Measurements from ENCODE around the gene KANK4. TPM values are rescaled to one million over a fixed set of nuclear protein-coding genes. Genes with fewer than 3 reads are reported as not detected.

KANK4 gene
- polyA plus RNA-seq (ENCODE audit: insufficient read length in 4 of 4), result 10 to 100 TPM; 19.2 to 29.4 (median 21.5) TPM

DNA sequence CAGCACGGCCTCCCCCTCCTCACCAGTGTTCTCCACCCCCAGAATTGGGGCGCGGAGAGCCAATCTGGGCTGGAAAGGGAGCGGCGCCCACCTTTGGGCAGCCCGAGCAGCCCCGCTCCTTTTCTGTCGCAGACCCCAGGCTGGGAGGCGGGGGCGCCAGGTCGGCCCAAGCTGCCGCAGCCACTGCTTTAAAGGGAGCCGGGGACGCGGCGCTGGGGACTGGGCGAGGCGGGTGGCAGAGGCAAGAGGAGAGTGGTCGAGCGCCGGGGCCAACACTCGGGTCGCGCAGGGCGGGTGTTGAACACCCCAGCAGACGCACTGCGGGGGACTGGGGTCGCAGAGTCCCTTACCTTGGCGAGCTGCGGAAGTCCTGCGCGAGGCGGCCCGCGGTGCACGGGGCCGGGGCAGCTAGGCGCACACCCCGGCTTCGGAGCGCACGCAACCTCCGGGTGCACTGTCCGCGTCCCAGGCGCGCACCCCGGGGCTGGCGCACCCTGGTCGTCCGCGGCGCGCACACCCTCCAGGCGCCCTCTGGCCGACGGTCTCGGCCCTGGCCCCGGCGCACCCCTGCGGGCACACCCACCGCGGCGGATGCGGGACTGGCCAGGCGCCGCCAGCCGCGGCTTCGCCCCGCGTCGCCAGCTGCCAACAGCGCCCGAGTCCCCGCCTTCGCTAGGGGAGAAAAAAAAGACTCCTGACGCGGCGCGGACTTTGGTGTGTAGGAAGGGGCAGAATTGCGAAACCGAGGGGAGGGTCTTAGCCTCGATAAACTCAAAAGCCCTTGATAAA, at the start of gene KANK4:
Gene KANK4 (minus strand): TSS at position 679 of the 789 bp plus-strand sequence. CDS start 37,870 bp downstream, outside the sequence.
- DNase-seq (ENCODE audit: low read depth in 4 of 4, low spot score in 3 of 4), result no peak

DNA sequence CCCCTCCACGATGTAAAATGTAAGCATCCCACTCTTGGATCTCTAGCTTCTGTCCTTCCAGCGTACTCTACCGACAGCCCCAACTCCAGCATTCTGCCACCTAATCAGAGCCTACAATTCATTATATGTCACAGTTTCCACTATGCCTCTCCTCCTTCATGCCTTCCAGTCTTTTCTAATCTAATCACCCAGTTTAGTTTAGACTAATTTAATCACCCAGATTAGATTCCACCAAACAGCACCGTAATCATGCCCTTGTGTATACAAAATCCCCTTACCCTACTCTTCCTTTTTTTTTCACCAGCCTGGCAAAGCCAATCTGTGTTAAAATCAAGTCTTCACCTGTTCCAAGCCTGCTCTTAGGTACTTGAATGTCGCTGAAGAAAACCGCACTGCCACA, 49.8 kb upstream of the KANK4 start:
- no peak for DNase-seq (ENCODE audit: low read depth in 4 of 4, low spot score in 3 of 4)

DNA sequence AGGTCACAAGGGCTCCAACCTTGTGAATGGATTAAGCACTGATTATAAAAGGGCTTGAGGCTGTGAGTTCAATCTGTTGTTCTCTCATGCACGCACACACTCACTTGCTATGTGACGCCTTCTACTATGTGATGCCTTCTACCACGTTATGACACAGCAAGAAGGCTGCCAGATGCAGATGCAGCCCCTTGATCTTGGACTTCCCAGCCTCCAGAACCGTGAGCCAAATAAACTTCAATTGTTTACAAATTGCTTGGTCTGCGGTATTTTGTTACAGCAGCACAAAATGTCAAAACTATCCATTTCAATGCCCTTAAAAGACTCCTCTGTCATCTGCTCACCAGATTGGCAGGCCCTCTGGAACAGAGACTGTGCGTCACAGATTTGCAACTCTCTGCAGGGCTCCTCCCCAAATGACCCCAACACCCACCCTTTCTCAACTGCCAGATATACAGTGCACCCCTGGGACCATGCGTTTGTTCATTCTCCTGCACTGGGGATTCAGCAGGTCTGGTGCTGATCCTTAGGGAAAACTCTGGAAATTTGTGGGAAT, 47.8 kb upstream of the KANK4 start:
- no peak for DNase-seq (ENCODE audit: low read depth in 4 of 4, low spot score in 3 of 4)

DNA sequence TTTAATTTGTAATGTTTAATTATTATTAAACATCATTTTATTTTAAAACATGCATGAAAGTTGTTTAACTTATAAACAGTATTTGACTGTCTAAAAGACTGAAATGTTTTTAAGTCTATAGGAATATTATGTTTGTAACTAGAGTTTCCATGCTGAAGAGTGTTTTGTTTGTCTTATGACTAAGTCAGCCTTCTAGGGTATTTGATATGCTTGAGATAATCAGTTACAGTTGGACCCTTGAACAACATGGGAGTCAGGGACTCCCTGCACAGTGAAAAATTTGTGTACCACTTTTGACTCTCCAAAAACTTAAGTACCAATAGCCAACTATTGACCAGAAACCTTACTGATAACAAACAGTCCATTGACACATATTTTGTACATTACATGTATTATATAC, 45.5 kb upstream of the KANK4 start:
- DNase-seq (ENCODE audit: low read depth in 4 of 4, low spot score in 3 of 4), result no peak

DNA sequence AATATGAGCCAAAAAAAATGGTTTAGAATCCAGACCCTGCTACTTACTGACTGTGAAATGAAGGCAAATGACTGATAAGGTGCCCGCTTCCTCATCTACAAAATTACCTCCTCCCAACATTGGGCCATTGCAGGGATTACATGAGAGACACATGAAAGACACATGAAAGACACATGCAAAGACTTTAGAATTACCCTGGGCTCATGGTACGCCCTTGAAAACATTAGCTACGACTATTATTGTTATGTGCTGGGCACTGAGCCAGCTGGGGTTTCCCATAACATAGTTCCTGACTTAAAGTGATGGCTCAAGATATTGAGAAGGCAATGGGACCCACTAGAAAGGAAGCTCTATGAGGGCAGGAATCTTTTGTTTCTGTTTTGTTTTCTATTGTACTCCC, 43.7 kb upstream of the KANK4 start:
- DNase-seq (ENCODE audit: low read depth in 4 of 4, low spot score in 3 of 4), result no peak

DNA sequence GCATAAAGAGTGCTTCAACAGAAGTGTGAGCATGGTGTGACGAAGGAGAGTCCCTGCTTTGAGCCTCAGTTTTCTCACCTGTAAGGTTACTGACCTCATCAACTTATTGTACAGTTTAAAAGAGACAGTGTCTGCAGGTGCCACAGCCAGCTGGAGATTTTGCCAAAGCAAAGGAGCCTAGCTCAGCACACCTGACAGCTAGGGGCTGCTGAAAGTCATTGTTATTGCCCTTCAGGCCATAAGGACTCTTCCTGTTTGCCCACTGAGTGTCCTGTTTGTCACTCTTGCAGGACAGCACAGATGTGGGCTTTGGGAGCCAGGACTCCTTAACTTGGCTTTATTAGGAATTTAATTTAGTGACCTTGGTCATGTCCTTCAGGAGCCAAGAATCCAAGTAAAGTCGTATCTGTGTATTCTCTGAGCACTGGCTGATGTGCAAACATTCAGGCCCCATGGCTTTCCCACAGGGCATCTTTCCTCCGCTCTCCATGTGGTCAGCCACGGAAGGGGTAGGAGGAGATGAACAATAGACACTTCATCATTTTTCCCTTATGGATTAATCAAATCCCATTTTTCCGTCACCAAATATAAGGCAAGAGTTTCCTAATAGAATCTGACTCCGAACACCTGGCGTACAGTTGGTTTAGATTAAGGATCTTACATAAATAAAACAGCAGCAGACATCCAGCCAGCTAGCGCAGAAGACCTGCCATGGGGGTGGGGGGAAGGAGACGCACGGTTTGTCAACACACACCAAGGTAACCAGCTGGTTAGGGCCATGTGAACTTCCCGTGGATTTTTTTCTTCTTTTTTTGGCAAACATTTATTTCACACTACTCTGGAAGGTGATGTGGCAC, 43.1 kb upstream of the KANK4 start:
- no peak for DNase-seq (ENCODE audit: low read depth in 4 of 4, low spot score in 3 of 4)

DNA sequence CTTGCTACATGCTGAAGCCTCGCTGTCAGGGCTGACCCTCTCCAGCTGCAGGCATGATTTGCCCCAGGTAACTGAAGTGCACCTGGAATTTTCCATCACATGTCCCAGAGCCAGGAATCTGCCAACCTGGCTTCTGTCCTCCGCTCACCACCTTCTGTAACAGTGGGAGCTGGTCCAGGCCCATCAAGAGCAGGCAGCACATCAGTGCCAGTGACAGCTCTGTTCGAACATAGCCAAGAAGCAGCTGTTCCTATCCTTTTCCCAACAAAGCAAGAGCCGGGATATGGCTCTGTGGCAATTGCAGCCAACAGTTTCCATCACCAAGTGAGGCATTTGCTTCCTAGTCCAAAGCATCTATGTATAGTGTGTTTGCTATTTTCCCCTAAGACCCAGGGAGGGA, 42.2 kb upstream of the KANK4 start:
- no peak for DNase-seq (ENCODE audit: low read depth in 4 of 4, low spot score in 3 of 4)

DNA sequence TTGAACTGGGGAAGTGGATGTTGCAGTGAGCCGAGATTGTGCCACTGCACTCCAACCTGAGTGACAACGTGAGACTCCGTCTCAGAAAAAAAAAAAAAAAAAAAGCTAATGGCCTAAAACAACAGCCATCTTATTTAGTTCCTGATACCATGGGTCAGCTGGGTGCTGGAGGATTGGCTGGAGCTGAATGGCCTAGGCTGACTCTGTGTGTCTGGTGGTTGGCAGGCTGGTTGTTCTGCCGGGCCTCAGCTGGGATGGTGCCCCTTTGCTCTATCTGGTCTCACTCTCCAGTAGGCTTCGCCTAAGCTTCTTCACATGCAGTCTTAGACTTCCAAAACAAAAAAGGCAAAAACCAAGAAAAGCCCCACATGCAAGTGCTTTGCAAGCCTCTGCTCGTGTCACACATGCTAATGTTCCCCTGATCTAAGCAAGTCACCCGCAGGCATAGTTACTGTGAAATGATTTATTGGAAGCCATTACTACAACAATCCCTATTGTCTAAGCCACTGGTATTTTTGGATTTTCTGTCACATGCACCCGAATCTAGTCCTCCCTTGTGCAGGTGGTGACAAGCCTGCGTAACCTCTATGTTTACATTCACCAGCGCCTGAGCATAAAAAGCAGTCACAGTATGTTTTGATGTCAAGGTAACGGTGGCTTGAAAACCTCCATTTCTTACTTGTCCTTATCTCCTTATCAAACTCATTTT, 39.6 kb upstream of the KANK4 start:
- DNase-seq (ENCODE audit: low read depth in 4 of 4, low spot score in 3 of 4), result no peak

DNA sequence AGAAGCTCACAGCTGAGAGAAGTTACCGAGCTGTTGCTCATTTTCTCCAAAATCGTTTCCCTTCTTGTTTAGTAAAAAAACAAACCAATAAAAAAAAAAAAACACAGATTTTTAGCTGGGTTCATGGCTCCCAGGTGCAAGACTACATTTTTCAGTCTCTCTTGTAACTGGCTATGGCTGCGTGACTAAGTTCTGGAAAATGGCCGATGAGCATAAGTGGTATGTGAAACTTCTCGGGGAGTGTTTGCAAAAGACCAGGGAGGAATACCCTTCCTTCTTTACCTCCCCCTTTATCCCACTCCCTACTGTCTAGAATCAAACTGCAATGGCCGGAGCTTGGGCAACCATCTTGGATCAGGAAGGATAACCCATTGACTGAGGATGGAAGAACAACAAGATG, 38.7 kb upstream of the KANK4 start:
- no peak for DNase-seq (ENCODE audit: low read depth in 4 of 4, low spot score in 3 of 4)

DNA sequence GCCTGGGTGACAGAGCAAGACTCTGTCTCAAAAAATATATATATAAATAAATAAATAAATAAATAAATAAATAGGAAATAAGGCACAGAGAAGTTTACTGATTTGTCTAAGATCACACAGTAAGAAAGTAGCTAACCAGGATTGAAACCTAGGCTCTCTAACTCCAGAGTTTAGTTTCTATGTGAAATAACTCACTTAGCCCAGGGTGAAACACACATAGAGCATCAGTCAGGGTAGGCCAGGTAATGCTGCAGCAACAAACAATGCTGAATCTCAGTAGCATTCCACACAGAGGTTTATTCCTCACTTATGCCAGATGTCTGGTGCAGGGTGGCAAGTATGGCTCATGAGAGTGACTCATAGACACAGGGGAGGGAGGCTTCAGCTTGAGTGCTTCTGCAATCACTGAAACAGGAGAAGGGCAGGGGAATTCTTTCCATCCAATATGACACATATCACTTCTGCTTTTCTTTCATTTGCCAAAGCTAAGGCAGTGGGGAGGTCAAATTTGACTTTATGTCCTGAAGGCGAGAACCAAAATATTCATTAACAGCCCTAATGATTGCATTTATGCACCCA, 37.1 kb upstream of the KANK4 start:
- DNase-seq (ENCODE audit: low read depth in 4 of 4, low spot score in 3 of 4), result no peak

DNA sequence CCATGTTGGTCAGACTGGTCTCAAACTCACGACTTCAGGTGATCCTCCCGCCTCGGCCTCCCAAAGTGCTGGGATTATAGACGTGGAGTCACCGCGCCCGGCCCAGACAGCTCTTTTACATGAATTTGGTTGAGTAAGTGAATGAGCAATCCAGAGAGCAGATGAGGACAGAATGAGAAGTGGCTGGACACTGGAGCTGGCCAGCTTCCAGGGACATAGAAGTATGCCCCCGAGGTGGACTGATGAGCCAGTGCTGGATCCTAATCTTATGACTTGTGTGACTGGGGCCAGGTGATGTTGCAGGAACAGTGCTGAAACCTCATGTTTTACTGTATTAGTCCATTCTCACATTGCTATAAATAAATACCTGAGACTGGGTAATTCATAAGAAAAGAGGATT, 35.9 kb upstream of the KANK4 start:
- DNase-seq (ENCODE audit: low read depth in 4 of 4, low spot score in 3 of 4), result no peak

DNA sequence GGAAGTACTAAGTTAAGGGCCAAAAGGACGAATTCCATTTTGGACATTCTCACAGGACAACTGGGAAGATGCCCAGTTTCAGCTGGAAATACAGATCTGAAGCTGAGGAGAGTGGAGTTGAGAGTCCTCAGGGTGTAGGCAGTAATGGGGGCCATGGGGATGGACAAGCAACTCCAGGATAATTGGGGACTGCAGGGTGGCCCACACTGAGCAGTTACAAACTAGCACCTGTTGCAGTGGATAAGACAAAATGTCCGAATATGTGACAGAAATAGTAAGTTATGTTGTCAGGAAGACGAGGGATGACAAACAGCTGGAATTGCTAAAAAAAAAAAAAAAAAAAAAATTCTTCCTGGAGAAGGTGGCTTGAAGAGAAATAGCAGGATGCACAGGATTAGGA, 34.6 kb upstream of the KANK4 start:
- DNase-seq (ENCODE audit: low read depth in 4 of 4, low spot score in 3 of 4), result no peak

DNA sequence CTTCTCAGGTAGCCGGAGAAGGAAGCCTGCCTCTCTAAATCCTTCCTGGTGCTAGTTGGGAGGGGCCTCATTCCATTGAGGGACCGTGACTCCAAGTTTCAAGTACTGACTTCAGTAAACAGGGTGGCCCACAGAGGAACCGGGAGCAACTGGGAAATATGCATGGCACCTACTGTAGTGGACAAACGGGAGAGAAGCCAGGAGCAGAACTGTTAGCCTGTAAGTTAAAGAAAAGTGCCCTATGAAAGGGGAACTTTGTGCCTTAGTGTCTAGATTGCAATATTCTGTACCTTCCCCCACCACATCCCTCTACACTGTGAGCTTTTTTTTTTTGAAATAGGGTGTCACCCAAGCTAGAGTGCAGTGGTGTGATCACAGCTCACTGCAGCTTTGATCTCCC, 33.2 kb upstream of the KANK4 start:
- no peak for DNase-seq (ENCODE audit: low read depth in 4 of 4, low spot score in 3 of 4)

DNA sequence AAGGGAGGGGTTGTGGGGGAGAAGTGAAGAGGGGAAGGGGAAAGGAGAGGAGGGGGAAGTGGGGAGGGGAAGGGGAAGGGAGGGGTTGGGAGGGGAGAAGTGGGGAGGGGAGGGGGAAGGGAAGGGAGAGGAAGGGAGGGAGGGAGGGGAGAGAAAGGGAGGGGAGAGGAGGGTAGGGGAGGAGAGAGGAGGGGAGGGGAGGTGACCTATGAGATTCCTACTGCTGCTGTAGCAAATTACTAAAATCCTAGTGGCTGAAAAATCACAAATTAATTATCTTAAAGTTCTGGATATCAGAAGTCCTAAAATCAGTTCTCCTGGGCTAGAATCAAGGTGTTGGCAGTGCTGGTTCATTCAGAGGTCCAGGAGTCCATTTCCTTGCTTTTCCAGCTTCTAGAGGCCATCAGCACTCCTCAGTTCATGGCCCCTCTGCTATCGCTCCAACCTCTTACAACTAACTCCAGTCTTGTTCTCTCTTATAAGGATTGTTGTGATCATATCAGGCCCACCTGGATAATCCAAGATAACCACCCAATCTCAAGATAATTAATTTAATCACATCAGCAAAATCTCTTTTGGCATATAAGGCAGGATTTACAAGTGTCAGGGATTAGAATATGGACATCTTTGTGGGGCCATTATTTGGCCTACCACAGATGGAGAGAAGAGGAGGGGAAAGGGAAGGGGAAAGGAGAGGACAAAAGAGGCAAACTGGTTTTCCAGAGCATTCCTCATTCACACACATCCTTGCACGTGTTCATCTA, 30.4 kb upstream of the KANK4 start:
- no peak for DNase-seq (ENCODE audit: low read depth in 4 of 4, low spot score in 3 of 4)

DNA sequence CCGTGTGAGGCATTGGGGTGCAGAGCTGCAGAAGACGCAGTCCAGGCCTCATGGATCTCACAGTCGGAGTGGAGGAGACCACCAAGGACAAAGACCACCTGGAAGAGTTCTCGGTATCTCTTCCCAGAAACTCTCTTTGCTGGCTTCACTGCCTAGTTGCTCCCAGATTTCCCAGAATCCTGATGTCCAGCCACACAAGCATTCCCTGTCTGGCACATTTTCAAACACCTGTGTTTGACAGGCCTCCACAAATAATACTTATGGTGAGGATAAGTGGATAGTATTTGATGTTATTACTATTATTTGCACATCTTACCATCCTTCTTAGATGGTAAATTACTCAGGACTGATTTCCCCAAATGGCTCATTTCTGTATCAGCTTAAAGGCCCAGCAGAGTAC, 27.7 kb upstream of the KANK4 start:
- DNase-seq (ENCODE audit: low read depth in 4 of 4, low spot score in 3 of 4), result no peak

DNA sequence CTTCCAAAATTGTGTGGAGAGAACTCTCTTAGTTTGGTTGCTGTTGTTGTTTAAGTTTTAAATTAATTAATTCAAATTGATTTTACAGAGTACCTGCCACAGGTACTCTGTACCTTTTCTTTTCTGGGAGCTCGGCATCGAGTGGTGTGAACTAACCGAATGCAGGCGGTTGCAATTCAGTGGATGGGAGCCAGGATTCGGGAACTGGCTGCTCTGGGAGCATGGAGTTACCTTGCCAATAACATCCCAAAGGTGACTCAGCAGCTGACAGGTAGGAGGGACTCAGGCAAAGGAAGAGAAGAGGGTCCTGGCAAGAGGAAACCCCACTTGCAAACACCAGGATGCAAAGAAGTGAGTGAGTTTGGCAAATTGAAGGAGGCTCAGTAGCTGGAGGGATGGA, 24.7 kb upstream of the KANK4 start:
- DNase-seq (ENCODE audit: low read depth in 4 of 4, low spot score in 3 of 4), result no peak

DNA sequence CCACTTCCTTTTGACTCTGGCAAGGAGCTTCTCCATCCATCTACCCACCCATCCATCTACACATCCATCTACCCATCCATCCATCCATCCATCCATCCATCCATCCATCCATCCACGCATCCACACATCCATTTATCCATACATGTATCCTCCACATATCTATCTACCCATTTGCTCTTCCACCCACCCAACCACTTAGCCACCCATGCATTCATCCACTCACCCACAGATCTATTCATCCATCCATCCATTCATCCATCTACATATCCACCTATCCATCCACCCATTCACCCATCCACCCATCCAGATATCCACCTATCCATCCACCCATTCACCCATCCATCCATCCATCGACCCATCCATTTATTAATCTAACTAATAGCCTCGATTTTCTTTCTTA, 23.0 kb upstream of the KANK4 start:
- no peak for DNase-seq (ENCODE audit: low read depth in 4 of 4, low spot score in 3 of 4)

DNA sequence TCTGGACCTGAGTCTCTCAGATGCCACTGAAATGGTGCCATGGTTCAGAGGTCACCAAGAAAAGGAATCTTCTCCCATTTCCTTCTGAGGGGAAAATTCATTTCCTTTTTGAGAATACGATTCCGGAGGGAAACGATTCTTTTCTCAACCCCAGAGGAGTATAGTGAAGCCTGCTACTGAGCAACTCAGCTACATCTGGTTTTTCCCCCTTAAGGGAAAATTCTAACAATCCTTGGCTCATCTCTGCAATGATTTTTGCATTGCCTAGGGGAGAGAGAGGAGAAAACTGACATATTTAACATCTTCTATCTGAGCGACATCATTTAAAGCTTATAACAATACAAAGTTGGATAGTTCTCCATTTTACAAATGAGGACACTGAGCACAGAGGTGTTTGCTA, 22.4 kb upstream of the KANK4 start:
- no peak for DNase-seq (ENCODE audit: low read depth in 4 of 4, low spot score in 3 of 4)

DNA sequence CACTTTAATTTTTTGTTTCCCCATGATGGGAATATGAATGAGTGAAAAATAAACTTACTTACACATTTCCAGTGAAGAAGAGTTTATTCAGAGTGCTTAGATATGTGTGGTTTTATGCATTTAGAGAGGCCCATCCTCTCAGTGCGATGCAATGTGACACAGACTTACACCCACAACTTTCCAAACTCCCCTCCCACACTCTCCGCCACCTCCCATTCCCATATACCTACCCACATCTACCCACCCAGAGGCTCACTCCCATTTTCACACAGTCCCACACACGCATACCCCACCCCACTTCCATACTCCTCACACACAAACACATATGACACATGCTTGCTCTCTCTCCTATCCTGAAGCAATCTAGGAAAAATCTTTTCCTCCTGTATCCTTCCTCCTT, 21.9 kb upstream of the KANK4 start:
- DNase-seq (ENCODE audit: low read depth in 4 of 4, low spot score in 3 of 4), result no peak

All from right renal pelvis (tissue), 4 donors.